PFSK-1 (cell line): ENCODE results near the gene RPS6KA4.

Source experiments
- POLR2AphosphoS5 ChIP-seq: IDR thresholded peaks from 2 replicates; pipeline ENCODE4 v1.6.1; 2012; ENCODE audit warnings: low read depth, mild to moderate bottlenecking, control low read depth, low read length, moderate library complexity
- TAF1 ChIP-seq: IDR thresholded peaks from 2 replicates; pipeline ENCODE4 v1.6.1; 2012; ENCODE audit warnings: low read length, control low read depth, borderline replicate concordance; ENCODE audit not compliant: insufficient read depth

- TF ChIP-seq POLR2AphosphoS5 (no peak), TAF1 (no peak)
These were observed 27.2 kb upstream of the RPS6KA4 start for GRCh38 chr11:64331569-64332371.
